Natural killer cell (primary cell): ENCODE data around the gene TRIM41. TPM values are rescaled to one million over a fixed set of nuclear protein-coding genes. Genes with fewer than 3 reads are reported as not detected.

Experiments used
- ATAC-seq, 3 donors: fragments of 150-1000 bp in 2 of 3; fragments of 200-7000 bp in 1 of 3; cut with Tn5 transposase; 1 replicate in 1 of 3; 2 replicates in 2 of 3; pipeline ENCODE4 v1.10.0; 2021; ENCODE audit warnings: mild to moderate bottlenecking in 2 of 3, moderate library complexity in 2 of 3
- DNase-seq, 2 donors: peaks; one replicate each; pipeline versions ENCODE4 v3.0.0 to v3.0.0-alpha.2; 2013 to 2021; ENCODE audit warnings: mixed read lengths in 1 of 2
- H3K27ac ChIP-seq: one replicate; pipeline ENCODE4 v1.5.1; 2013; ENCODE audit warnings: mild to moderate bottlenecking, low read length
- H3K27me3 ChIP-seq: one replicate; pipeline ENCODE4 v1.6.1; 2013; ENCODE audit warnings: low read length; ENCODE audit not compliant: control insufficient read depth, insufficient read depth
- H3K36me3 ChIP-seq: one replicate; pipeline ENCODE4 v1.6.1; 2013; ENCODE audit warnings: low read length; ENCODE audit not compliant: control insufficient read depth, insufficient read depth
- H3K4me1 ChIP-seq: one replicate; pipeline ENCODE4 v1.6.1; 2013; ENCODE audit warnings: low read length; ENCODE audit not compliant: control insufficient read depth, insufficient read depth
- H3K4me3 ChIP-seq: one replicate; pipeline ENCODE4 v1.5.1; 2013; ENCODE audit warnings: low read length
- H3K9me3 ChIP-seq: one replicate; pipeline ENCODE4 v1.6.1; 2013; ENCODE audit warnings: low read length; ENCODE audit not compliant: control insufficient read depth, insufficient read depth
- H3K27ac Mint-ChIP-seq, 2 donors: one replicate each; pipeline ENCODE4 v1.8.0; 2022; ENCODE audit warnings: mild to moderate bottlenecking in 2 of 2, mixed read lengths in 2 of 2, moderate library complexity in 1 of 2
- H3K27me3 Mint-ChIP-seq, 2 donors: one replicate each; pipeline ENCODE4 v1.8.0; 2022; ENCODE audit warnings: low read depth in 2 of 2, mixed read lengths in 2 of 2
- H3K36me3 Mint-ChIP-seq: one replicate; pipeline ENCODE4 v1.8.0; 2022; ENCODE audit warnings: mixed read lengths
- H3K4me1 Mint-ChIP-seq, 2 donors: one replicate each; pipeline ENCODE4 v1.8.0; 2022; ENCODE audit warnings: mixed read lengths in 2 of 2
- H3K4me3 Mint-ChIP-seq: one replicate; pipeline ENCODE4 v1.8.0; 2022; ENCODE audit warnings: mild to moderate bottlenecking, moderate library complexity, mixed read lengths
- H3K9me3 Mint-ChIP-seq, 2 donors: one replicate each; pipeline ENCODE4 v1.8.0; 2022; ENCODE audit warnings: mixed read lengths in 2 of 2
- WGBS: methylation state at CpG from one replicate; pipeline ENCODE4 v1.1.7; 2013; ENCODE audit warnings: missing lambda C conversion rate; ENCODE audit not compliant: insufficient coverage; 5-methylcytosine and 5-hydroxymethylcytosine counted together
- intact Hi-C: fragments of 100-400 bp; cut with micrococcal nuclease; formaldehyde crosslinking; loops from one replicate; pipeline ENCODE4 v1.14.2; 2022
- total RNA-seq, 4 donors: library from RNA; stranded (reverse); fragments of 120-200 nt in 1 of 4; gene quantifications; one replicate each; pipeline versions ENCODE4 v1.2.3 to v1.2.4, GENCODE V29; 2013 to 2022
- TF ChIP-seq, protein P1 (sequence below): fragments of 200-600 bp; IDR thresholded peaks from one replicate; pipeline ENCODE4 v1.8.0; 2022; ENCODE audit warnings: antibody characterized with exemption

TRIM41 gene
- total RNA-seq, 3 donors from 2014 or later (not counting 1 experiment from before 2014, with no cell fraction given), result 33.4 to 41.6 (median 36.0) TPM

DNA sequence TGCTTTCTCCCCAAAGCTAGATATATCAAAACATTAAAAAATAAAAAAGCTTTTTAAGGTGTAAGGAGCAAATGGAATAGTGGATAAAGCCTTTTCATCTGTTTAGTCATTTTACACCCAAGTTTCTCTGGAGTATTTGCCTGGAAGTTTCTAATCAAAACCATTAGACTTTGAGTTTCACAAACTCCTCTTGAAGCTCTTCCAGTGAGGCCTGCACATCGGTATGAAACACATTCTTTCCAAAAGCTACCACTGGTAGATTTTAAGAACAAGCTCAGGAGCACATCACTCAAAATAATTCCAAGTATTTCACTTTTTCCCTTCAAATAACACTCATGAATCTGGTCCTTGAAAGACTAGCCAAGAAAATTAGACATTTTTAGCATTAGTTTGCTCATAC is 32.2 kb downstream of the TRIM41 start:
- peaks cover 28% of the 10 kb centered on the region for H3K36me3 ChIP-seq
- H3K4me1 ChIP-seq, result peaks cover 25% of the 10 kb centered on the region
- TF ChIP-seq, protein P1, sequence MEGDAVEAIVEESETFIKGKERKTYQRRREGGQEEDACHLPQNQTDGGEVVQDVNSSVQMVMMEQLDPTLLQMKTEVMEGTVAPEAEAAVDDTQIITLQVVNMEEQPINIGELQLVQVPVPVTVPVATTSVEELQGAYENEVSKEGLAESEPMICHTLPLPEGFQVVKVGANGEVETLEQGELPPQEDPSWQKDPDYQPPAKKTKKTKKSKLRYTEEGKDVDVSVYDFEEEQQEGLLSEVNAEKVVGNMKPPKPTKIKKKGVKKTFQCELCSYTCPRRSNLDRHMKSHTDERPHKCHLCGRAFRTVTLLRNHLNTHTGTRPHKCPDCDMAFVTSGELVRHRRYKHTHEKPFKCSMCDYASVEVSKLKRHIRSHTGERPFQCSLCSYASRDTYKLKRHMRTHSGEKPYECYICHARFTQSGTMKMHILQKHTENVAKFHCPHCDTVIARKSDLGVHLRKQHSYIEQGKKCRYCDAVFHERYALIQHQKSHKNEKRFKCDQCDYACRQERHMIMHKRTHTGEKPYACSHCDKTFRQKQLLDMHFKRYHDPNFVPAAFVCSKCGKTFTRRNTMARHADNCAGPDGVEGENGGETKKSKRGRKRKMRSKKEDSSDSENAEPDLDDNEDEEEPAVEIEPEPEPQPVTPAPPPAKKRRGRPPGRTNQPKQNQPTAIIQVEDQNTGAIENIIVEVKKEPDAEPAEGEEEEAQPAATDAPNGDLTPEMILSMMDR, result no peak
- H3K4me3 ChIP-seq, result no peak overlapping the region
- 82% methylated on average over 1 of the region's 1 CpG for WGBS
- no peak overlapping the region for H3K27ac ChIP-seq
- Mint-ChIP-seq H3K27me3 (no peaks in the 10 kb centered on the region), H3K4me3 (no peak overlapping the region), H3K9me3 (no peaks in the 10 kb centered on the region), H3K36me3 (no peaks in the 10 kb centered on the region), H3K27ac (peak overlapping the region in 1 of 2 donors; percentile 98), H3K4me1 (peaks cover 63% of the 10 kb centered on the region in 2 donors)
- no peaks in the 10 kb centered on the region for H3K27me3 ChIP-seq
- ATAC-seq (no peak), DNase-seq (no peak)
- intact Hi-C loops, result no loop called here
- H3K9me3 ChIP-seq, result no peaks in the 10 kb centered on the region

DNA sequence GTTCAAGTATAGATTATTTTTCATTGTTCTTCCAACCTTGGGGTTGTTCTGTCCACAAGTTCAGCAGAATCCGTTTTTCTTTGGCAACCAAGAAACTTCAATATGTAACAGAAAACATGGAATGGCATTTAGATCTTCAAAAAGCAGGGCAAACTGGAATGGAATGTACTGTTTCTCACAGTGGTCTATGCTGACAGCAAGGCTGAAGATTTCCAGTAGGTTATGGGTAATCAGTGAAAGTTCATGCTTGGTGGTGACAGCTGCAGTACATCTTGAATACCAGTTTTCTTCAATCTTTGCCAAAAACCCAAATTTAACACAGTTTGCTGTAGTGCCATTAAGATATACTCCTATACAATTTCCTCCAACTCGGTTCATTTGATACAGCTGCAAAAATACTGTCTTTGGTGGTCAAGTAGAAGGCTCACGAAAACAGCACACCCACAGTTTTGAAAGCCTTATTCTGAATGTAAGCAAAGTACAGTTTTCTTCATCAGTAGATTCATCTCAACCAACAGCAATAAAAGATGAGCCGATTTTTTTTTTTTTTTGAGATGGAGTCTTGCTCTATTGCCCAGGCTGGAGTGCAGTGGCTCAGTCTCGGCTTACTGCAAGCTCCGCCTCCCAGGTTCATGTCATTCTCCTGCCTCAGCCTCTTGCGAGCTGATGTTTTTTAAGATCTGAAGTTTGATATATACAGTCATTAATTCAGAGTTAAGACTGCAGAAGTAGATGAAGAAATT is 32.9 kb downstream of the TRIM41 start:
- Mint-ChIP-seq H3K9me3 (no peaks in the 10 kb centered on the region), H3K4me1 (peaks cover 65 to 66% of the 10 kb centered on the region in 2 donors), H3K27me3 (no peaks in the 10 kb centered on the region), H3K36me3 (no peaks in the 10 kb centered on the region), H3K4me3 (no peak overlapping the region), H3K27ac (peak overlapping the region; percentile 22 to 98)
- TF ChIP-seq, protein P1, result no peak
- Histone ChIP-seq H3K4me1 (peaks cover 30% of the 10 kb centered on the region), H3K27me3 (no peaks in the 10 kb centered on the region), H3K27ac (no peak overlapping the region), H3K9me3 (no peaks in the 10 kb centered on the region), H3K36me3 (peaks cover 28% of the 10 kb centered on the region), H3K4me3 (no peak overlapping the region)
- ATAC-seq (no peak), DNase-seq (no peak)
- 91% methylated on average over 7 of the region's 7 CpGs for whole genome bisulfite sequencing
- intact Hi-C loops, result no loop called here

- ATAC-seq (no peak), DNase-seq (no peak)
- Histone ChIP-seq H3K4me1 (peaks cover 41% of the 10 kb centered on the region), H3K36me3 (peaks cover 22% of the 10 kb centered on the region), H3K4me3 (peak overlapping the region; percentile 92), H3K27me3 (no peaks in the 10 kb centered on the region), H3K9me3 (no peaks in the 10 kb centered on the region), H3K27ac (no peak overlapping the region)
- Mint-ChIP-seq H3K27ac (peak overlapping the region; percentile 98 to 99), H3K36me3 (no peaks in the 10 kb centered on the region), H3K27me3 (no peaks in the 10 kb centered on the region), H3K4me3 (peak overlapping the region; percentile 99), H3K4me1 (peaks cover 58 to 61% of the 10 kb centered on the region in 2 donors), H3K9me3 (no peaks in the 10 kb centered on the region)
- 80% methylated on average over 3 of the region's 3 CpGs for WGBS
- intact Hi-C loops, result no loop called here
- TF ChIP-seq, protein P1, result no peak
Observed at GRCh38 chr5:181258576-181258975, 35.5 kb downstream of the TRIM41 start.

DNA sequence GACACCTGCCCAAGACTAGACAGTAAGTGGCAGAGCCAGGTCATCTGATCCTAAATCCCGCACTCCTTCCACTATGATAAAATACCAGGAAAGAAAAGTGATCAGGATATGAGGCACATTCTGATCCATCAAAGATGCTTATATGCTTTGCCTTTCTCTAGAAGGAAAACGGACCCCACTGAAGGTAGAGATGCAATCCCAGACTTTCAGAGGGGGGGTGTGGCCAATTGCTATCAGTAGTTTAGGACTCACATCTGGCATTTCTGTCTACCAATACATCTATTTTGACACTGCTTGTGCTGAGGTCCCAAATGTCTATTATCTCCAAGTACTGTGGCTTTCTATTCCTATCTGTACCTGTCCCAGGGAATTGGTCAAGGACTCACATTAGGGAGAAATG is 36.2 kb downstream of the TRIM41 start:
- peak overlapping the region; percentile 92 for H3K4me3 ChIP-seq
- Mint-ChIP-seq H3K36me3 (no peaks in the 10 kb centered on the region), H3K4me3 (peak overlapping the region; percentile 99), H3K4me1 (peaks cover 56 to 65% of the 10 kb centered on the region in 2 donors), H3K27ac (peak overlapping the region; percentile 98 to 99), H3K9me3 (no peaks in the 10 kb centered on the region), H3K27me3 (no peaks in the 10 kb centered on the region)
- H3K9me3 ChIP-seq, result no peaks in the 10 kb centered on the region
- TF ChIP-seq, protein P1, result no peak
- H3K36me3 ChIP-seq, result peaks cover 25% of the 10 kb centered on the region
- WGBS, result 64% methylated on average over 2 of the region's 2 CpGs
- peaks cover 41% of the 10 kb centered on the region for H3K4me1 ChIP-seq
- H3K27ac ChIP-seq, result peak overlapping the region; percentile 98
- intact Hi-C loops, result no loop called here
- no peaks in the 10 kb centered on the region for H3K27me3 ChIP-seq
- no peak for ATAC-seq
- DNase-seq, result no peak
